ENCODE results near the gene SDS. TPM values are rescaled to one million over a fixed set of nuclear protein-coding genes. Genes with fewer than 3 reads are reported as not detected.

SDS gene
- polyA plus RNA-seq, 1 experiment, result not detected

- CTCF ChIA-PET, result interaction anchor here (1.1 kb wide), 1 partner anchor 225 kb away, joined by 3 read pairs; no protein-coding TSS in a partner anchor
- POLR2A ChIA-PET, result no interaction called here
- no peak for TF ChIP-seq CTCF (IDR thresholded peaks at IDR 0.05; ENCODE audit: low read depth, low read length)
- DNase-seq (ENCODE audit: low read depth, low spot score), result no peak
- Histone ChIP-seq H3K27ac (ENCODE audit: low read depth, low read length) (no peak overlapping the region), H3K9me3 (ENCODE audit: control insufficient read depth, insufficient read depth, low read length) (peaks cover 5% of the 10 kb centered on the region; the same call in 1 of the 2 replicates), H3K27me3 (ENCODE audit: control insufficient read depth, insufficient read depth, low read length) (peaks cover 8% of the 10 kb centered on the region), H3K4me3 (ENCODE audit: low read depth, low read length) (no peak overlapping the region)
Observed at GRCh38 chr12:113397497-113398197, 6.0 kb downstream of the SDS start.

DNA sequence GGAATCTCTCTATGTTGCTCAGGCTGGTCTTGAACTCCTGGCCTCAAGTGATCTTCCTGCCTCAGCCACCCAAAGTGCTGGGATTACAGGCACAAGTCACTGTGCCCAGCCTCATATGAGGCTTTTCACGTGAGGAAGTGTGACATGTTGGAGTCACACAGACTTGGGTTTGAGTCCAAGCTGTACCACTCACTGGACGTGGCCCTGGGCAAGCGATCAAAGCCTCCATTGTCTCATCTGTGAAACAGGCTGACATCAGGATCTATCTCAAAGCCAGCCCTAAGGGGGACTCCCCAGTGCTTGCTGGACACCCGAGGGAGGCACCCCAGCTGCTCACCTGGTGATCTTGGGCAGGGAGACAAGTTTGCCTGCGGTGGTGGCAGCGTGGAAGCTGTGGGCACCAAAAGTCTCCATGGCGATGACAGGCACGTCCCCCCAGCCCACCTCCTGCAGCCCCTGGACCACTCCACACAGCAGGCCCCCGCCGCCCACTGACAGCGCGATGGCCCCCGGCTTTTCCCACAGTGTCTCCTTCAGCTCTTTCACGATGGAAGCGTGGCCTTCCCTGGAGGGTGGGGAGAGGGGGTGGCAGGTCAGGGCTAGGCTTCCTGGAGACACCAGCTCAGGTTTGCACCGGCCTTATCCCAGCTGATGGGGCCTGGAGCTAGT lies 6.7 kb downstream of the SDS start:
- ChIA-PET CTCF (interaction anchor here (1.1 kb wide), 1 partner anchor 225 kb away, joined by 3 read pairs; no protein-coding TSS in a partner anchor), POLR2A (no interaction called here)
- Histone ChIP-seq H3K9me3 (ENCODE audit: control insufficient read depth, insufficient read depth, low read length) (peaks cover 5% of the 10 kb centered on the region; the same call in 1 of the 2 replicates), H3K27ac (ENCODE audit: low read depth, low read length) (no peak overlapping the region), H3K4me3 (ENCODE audit: low read depth, low read length) (no peak overlapping the region), H3K27me3 (ENCODE audit: control insufficient read depth, insufficient read depth, low read length) (peaks cover 7% of the 10 kb centered on the region)
- TF ChIP-seq CTCF (IDR thresholded peaks at IDR 0.05; ENCODE audit: low read depth, low read length), result no peak
- DNase-seq (ENCODE audit: low read depth, low spot score), result no peak

GRCh38 chr12:113396200-113396599 lies 7.5 kb downstream of the SDS start:
- CTCF ChIA-PET, result no interaction called here
- POLR2A ChIA-PET, result interaction anchor here (0.6 kb wide), 1 partner anchor 18 kb away, joined by 4 read pairs; no protein-coding TSS in a partner anchor

DNA sequence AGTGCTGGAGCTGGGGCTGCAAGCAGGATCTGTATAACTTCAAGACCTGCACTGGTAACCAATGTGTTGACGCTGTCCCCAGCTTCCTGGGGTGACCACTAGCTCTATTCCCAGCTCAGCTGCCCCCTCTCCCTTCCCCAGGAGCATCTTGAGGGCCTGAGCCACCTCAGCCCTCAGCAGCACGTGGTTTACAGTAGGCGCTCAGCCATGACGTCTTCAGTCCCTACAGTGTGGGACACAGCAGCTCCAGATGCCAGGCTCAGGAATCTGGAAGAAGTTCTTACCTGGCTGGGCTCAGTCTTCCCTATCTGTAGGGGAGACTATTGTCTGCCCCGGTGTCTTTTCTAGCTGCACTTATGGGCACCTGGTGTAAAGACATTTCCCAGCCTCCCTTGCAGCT lies 8.6 kb downstream of the SDS start:
- DNase-seq (ENCODE audit: low read depth, low spot score), result no peak
- POLR2A ChIA-PET, result no interaction called here
- TF ChIP-seq CTCF (IDR thresholded peaks at IDR 0.05; ENCODE audit: low read depth, low read length), result no peak

More at GRCh38 chr12:113396200-113396599, 7.5 kb downstream of the SDS start:
- peaks cover 5% of the 10 kb centered on the region; the same call in 1 of the 2 replicates for H3K9me3 ChIP-seq (ENCODE audit: control insufficient read depth, insufficient read depth, low read length)
- DNase-seq (ENCODE audit: low read depth, low spot score), result no peak
- H3K27ac ChIP-seq (ENCODE audit: low read depth, low read length), result no peak overlapping the region
- no peak for TF ChIP-seq CTCF (IDR thresholded peaks at IDR 0.05; ENCODE audit: low read depth, low read length)
- peaks cover 7% of the 10 kb centered on the region for H3K27me3 ChIP-seq (ENCODE audit: control insufficient read depth, insufficient read depth, low read length)
- no peak overlapping the region for H3K4me3 ChIP-seq (ENCODE audit: low read depth, low read length)

GRCh38 chr12:113393749-113394148 lies 9.9 kb downstream of the SDS start:
- ChIA-PET POLR2A (no interaction called here), CTCF (interaction anchor here (1.8 kb wide), 1 partner anchor 32 kb away, joined by 7 read pairs; no protein-coding TSS in a partner anchor)
- Histone ChIP-seq H3K27me3 (ENCODE audit: control insufficient read depth, insufficient read depth, low read length) (peaks cover 7% of the 10 kb centered on the region), H3K27ac (ENCODE audit: low read depth, low read length) (no peak overlapping the region), H3K9me3 (ENCODE audit: control insufficient read depth, insufficient read depth, low read length) (peaks cover 5% of the 10 kb centered on the region; the same call in 1 of the 2 replicates), H3K4me3 (ENCODE audit: low read depth, low read length) (no peak overlapping the region)
- TF ChIP-seq CTCF (IDR thresholded peaks at IDR 0.05; ENCODE audit: low read depth, low read length), result no peak
- no peak for DNase-seq (ENCODE audit: low read depth, low spot score)

More for the DNA sequence above, 8.6 kb downstream of the SDS start:
- CTCF ChIA-PET, result interaction anchor here (1.8 kb wide), 1 partner anchor 30 kb away, joined by 7 read pairs; no protein-coding TSS in a partner anchor
- H3K9me3 ChIP-seq (ENCODE audit: control insufficient read depth, insufficient read depth, low read length), result peaks cover 5% of the 10 kb centered on the region; the same call in 1 of the 2 replicates
- no peak overlapping the region for H3K4me3 ChIP-seq (ENCODE audit: low read depth, low read length)
- H3K27me3 ChIP-seq (ENCODE audit: control insufficient read depth, insufficient read depth, low read length), result peaks cover 7% of the 10 kb centered on the region
- no peak overlapping the region for H3K27ac ChIP-seq (ENCODE audit: low read depth, low read length)

All from AG04450 (cell line).